Stimulated activated CD4-positive, alpha-beta T cell treated with anti-CD3 and anti-CD28 coated beads, Interleukin-2, amount 100 ng/mL, for 4 hours (primary cell): ENCODE data around the gene POLR3B.
"Not testable (repeated sequence)": the region's sequence is repeated elsewhere in the genome, so short reads cannot be mapped to it uniquely, and the experiment has no call there.

Source experiments
- DNase-seq: peaks from one replicate; pipeline ENCODE4 v3.0.0-alpha.2; 2020; ENCODE audit warnings: low read depth

POLR3B gene

GRCh38 chr12:106357549-106358395 is at the start of gene POLR3B:
TSS of gene POLR3B (plus strand) at chr12:106357748. CDS start at chr12:106357880, 132 bp downstream.
- peak; percentile 93 for DNase-seq

- no peak for DNase-seq
Observed at GRCh38 chr12:106308121-106308520, 49.4 kb upstream of the POLR3B start.

DNA sequence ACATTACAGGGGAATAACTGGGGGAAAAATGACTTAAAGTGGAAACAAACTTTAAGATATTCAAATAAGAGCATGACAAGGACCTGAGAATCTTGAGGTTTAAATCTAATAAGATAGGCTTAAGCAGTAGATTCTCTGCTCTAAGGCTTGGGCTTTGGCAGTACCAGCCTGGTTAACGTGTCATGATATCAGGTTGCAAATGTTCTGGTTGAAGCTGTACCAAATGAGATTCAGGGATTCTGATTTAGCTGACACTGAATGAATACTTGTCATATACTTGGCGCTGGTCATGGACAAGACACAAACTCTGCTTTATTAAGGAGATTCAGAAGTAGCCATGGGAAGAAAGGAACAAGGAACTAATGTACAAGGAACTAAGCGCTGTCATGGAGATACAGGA is 48.9 kb upstream of the POLR3B start:
- no peak for DNase-seq

DNA sequence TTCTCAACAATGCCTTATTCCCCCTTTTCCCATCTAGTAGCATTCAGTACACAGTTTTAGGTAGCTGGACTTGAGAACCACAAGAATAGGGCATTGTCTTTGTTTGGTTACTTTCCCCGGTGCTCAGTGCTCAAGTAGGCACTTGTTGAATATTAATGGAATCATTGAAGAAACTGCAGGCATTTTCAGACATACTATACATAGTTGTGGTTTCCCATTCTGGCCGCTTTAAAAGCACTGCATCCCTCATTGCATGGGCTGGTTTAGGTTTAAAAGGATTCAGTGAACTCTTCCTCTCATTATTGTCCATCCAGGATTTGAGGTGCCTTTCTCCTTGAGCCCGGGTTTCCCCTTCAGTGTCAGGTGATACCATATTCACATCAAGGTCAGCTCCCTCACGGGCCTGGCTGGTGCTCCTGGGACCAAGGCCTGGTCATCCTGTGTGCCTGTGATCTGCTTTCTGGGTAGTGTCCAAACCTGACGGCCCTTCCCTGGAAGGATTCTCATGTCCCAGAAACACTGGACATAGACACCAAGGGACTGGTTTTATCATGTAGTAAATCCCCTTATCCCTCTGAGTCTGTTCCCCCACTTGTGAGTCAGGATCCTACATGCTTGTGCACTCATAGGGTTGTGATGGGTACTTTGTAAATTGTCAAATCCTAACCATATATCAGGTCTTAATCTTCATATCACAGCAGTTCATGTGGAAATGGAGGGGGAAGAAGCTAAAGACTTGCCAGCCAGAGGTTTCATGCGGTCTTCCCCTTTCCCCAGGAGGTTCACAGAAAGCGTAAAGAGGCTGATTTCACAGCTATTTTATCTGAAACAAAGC is 47.7 kb upstream of the POLR3B start:
- DNase-seq, result no peak

GRCh38 chr12:106310687-106311086 is 46.9 kb upstream of the POLR3B start:
- DNase-seq, result no peak

DNA sequence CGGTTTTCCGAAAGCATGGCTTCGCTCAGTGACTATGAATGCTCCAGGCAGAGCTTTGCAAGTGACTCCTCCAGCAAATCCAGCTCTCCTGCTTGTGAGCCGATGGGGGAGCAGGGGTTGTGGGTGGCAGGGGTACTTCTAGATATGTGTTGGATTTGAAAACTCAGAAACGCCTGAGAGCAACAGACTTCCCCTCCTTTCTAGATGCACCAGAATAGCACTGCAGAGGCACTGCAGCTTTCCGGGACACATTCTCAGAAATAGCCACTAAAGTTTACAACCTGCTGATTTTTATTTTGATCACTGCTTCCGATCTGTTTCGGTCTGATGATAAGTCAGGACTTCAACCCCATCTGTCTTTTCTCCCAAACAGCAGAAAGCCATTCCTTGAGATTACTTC is 46.4 kb upstream of the POLR3B start:
- DNase-seq, result no peak

DNA sequence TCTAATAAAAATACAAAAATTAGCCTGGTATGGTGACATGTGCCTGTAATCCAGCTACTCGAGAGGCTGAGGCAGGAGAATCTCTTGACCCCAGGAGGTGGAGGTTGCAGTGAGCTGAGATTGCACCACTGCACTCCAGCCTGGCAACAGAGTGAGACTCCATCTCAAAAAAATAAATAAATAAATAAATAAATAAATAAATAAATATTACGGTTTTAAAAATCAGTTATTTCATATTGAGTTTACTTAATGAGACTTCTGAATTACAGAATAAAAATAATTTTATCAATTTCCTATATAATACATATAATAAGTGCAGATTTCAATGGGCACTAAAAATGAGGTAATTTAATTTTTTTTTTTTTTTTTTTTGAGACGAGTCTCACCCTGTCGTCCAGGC is 44.1 kb upstream of the POLR3B start:
- DNase-seq, result not testable (repeated sequence)

DNA sequence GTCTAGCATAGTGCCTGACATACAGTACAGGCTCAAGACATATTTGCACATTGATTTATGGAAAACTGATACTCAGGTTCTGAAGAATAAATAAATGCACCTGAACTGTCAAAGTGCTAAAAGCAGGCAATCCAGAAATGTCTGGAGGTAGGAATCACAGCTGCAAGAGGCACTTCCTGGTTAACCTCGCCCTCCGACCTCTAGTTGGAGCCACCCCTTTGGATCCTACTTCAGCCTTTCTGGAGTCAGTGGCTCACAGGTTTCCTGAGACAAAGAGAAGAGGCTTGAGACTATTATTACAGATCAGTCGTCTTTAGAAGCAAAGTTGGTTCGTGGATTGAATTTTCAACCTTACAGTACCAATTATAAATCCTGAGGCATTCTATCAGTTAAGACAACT is 42.0 kb upstream of the POLR3B start:
- no peak for DNase-seq

- no peak for DNase-seq
Observed at GRCh38 chr12:106317406-106318082, 40.0 kb upstream of the POLR3B start.

DNA sequence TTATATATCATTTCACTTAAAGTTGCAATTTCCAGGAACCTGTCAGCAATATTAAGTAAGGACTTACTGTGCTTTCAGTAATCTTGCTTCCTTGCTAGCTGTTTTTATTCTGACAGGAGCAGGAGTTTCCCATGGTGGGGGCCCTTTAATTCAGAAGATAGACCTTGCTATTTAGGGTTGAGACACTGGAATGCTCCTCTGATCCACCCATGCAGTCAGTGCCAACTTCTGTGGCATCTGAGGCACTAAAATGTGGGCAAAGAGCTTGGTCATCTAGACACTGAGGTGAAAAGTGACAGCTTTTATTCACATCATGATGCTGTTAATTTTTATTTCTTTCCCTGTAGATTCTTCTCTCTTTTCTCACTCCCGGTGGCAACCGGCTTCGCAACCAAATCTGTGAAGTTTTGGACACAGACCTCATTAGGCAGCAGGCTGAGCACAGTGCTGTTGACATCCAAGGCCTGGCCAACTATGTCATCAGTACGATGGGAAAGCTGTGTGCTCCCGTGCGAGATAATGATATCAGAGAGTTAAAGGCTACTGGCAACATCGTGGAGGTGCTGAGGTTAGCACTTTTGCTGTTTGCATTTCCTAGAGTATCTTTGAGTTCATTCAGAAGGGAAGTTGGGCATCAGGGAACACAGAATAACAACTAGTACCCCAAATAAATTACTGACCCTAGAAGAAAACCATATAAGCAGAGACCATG is 36.3 kb upstream of the POLR3B start:
- DNase-seq, result no peak

DNA sequence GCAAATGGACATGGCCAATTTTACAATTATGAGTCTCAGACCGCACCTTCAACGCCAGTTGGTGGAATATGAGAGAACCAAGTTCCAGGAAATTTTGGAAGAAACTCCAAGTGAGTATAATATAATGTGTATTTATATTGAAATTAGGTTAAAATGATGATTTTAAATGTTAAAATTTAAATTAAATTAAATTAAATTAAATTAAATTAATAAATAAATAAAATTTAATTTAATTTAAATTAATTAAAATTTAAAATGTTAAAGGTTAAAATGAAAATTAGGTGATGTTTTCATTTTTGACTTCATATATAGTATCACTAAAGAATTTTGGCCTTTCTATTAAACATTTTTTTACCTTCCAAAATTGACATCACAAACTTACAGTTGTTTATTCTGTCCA is 34.0 kb upstream of the POLR3B start:
- no peak for DNase-seq

DNA sequence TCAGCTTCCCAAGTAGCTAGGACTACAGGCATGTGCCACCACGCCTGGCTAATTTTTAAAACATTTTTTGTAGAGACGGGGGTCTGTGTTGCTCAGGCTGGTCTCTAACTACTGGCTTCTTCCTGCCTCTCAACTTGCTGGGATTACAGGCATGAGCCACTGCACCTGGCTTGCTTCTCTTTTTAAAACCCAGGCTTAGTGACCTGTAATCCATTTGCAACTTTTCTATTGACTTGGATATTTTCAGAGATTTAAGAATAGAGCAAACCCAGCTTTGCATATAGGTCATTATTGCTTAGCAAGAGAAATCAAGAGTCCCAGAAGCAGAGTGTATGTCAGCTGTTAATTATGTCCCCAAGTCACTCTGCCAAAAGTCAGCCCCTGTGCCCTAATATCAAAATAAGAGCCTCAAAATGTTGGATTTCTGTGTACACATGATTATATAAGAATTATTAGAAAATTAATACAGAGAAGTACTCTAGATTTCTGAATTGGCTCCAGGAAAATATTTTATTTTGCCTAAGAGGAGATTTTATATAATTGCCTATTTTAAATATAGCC is 30.2 kb upstream of the POLR3B start:
- no peak for DNase-seq

DNA sequence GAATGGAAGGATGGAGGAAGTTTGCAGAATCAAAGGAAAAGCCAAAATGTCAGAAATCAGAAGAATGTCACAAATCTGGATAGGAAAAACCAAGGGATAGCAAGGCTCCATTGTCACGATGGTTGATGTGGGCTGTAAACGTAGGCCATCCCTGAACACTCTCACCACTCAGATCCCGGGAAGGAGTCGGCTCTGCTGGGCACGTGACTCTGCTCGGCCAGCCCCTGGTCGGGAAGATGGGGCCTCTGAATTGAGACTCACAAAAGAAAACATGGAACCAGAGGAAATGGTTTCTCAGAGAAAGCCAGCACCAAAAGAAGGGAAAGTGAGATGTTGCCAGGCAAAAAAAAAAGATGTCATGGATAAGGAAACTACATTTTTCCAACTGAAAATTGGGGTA is 28.8 kb upstream of the POLR3B start:
- no peak for DNase-seq

- no peak for DNase-seq
Observed at GRCh38 chr12:106329231-106329982, 28.1 kb upstream of the POLR3B start.

GRCh38 chr12:106331599-106331998 is 25.9 kb upstream of the POLR3B start:
- DNase-seq, result no peak

DNA sequence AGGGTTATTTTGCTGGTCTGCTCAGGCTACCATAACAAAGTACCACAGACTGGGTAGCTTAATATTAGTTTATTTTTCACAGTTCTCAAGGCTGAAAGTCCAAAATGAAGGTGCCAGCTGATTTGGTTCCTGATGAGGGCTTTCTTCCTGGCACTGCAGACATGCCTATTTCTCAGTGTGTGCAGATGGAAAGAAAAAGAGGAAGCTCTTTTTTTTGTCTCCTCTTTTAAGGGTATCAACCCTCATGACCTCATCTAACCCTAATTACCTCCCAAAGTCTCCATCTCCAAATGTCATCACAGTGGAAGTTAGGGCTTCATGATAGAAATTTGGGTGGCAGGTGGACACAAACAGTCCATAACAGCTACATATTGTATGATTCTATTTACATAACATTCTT is 25.0 kb upstream of the POLR3B start:
- DNase-seq, result no peak

DNA sequence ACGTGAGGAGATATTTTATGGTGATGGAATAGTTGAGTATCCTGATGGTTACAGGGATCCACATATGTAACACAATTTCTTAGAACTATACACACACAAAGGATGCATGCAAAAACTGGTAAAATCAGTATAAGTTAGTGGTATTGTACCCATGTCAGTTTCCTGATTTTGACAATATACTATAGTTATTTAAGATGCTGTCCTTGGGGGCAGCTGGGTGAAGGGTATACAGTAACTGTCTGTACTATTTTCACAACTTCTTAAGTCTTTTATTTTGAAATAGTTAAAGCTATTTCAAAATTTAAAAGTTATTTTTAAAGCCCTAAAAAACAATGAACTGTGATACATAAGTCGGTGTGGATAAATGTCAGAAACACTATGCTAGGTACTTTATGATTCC is 24.5 kb upstream of the POLR3B start:
- no peak for DNase-seq

- no peak for DNase-seq
Observed at GRCh38 chr12:106333756-106334155, 23.8 kb upstream of the POLR3B start.

- no peak for DNase-seq
Observed at GRCh38 chr12:106341086-106341877, 16.3 kb upstream of the POLR3B start.
